Kidney epithelial cell (primary cell): ENCODE data around the gene HSPA6. TPM values are rescaled to one million over a fixed set of nuclear protein-coding genes. Genes with fewer than 3 reads are reported as not detected.
"Not testable (repeated sequence)": the region's sequence is repeated elsewhere in the genome, so short reads cannot be mapped to it uniquely, and the experiment has no call there.

Experiments
- DNase-seq: peaks from one replicate; pipeline ENCODE4 v3.0.0-alpha.2; 2010; ENCODE audit warnings: low read depth
- H3K27me3 ChIP-seq: 2 replicates; pipeline ENCODE4 v1.6.0; 2011; ENCODE audit warnings: low read length; ENCODE audit not compliant: control insufficient read depth, insufficient read depth
- H3K36me3 ChIP-seq: 2 replicates; pipeline ENCODE4 v1.5.1; 2011; ENCODE audit warnings: low read length; ENCODE audit not compliant: control insufficient read depth, insufficient read depth
- H3K4me3 ChIP-seq: 2 replicates; pipeline ENCODE4 v1.5.1; 2011; ENCODE audit warnings: low read depth, mild to moderate bottlenecking, control low read depth, low read length
- CTCF ChIP-seq: IDR thresholded peaks from 2 replicates; pipeline ENCODE4 v1.5.1; 2011; ENCODE audit warnings: mild to moderate bottlenecking, moderate library complexity, low read length, control low read depth, inconsistent platforms; ENCODE audit not compliant: insufficient read depth, poor library complexity, severe bottlenecking
- total RNA-seq: library from RNA; depleted of rRNA; stranded (reverse); fragments of >200 nt; gene quantifications from 2 replicates; pipeline ENCODE4 v1.2.3, GENCODE V29; 2015

HSPA6 gene
- total RNA-seq, 1 donor from 2014 or later = 0.84 TPM

- Histone ChIP-seq H3K4me3 (no peak overlapping the region), H3K36me3 (no peaks in the 10 kb centered on the region), H3K27me3 (peaks cover 5% of the 10 kb centered on the region)
- DNase-seq = no peak
- TF ChIP-seq CTCF = no peak
These were observed 17.8 kb upstream of the HSPA6 start for GRCh38 chr1:161506336-161507223.

- TF ChIP-seq CTCF = no peak
- H3K27me3 ChIP-seq = no peaks in the 10 kb centered on the region
- H3K4me3 ChIP-seq = no peak overlapping the region
- H3K36me3 ChIP-seq = no peaks in the 10 kb centered on the region
- no peak for DNase-seq
These were observed 13.9 kb upstream of the HSPA6 start for GRCh38 chr1:161510477-161510876.

- no peaks in the 10 kb centered on the region for H3K27me3 ChIP-seq
- no peak for DNase-seq
- H3K4me3 ChIP-seq = no peak overlapping the region
- no peak for TF ChIP-seq CTCF
- H3K36me3 ChIP-seq = no peaks in the 10 kb centered on the region
These were observed 13.2 kb upstream of the HSPA6 start for GRCh38 chr1:161511018-161511755.

GRCh38 chr1:161511756-161512060 is 12.6 kb upstream of the HSPA6 start:
- no peak for TF ChIP-seq CTCF
- no peaks in the 10 kb centered on the region for H3K36me3 ChIP-seq
- DNase-seq = no peak
- H3K27me3 ChIP-seq = no peaks in the 10 kb centered on the region
- H3K4me3 ChIP-seq = no peak overlapping the region

- not testable (repeated sequence) for DNase-seq, H3K36me3 ChIP-seq, H3K4me3 ChIP-seq, H3K27me3 ChIP-seq
These were observed 11.5 kb upstream of the HSPA6 start for GRCh38 chr1:161512636-161513447.

- H3K4me3 ChIP-seq, H3K27me3 ChIP-seq, DNase-seq, H3K36me3 ChIP-seq: not testable (repeated sequence)
These were observed 10.9 kb upstream of the HSPA6 start for GRCh38 chr1:161513448-161513780.

GRCh38 chr1:161513953-161514352 is 10.4 kb upstream of the HSPA6 start:
- H3K4me3 ChIP-seq, DNase-seq, H3K27me3 ChIP-seq, H3K36me3 ChIP-seq: not testable (repeated sequence)

GRCh38 chr1:161523041-161523816 is 1.1 kb upstream of the HSPA6 start:
- not testable (repeated sequence) for DNase-seq, H3K27me3 ChIP-seq, H3K4me3 ChIP-seq, H3K36me3 ChIP-seq

GRCh38 chr1:161524742-161525291 is 477 bp downstream of the HSPA6 start:
- DNase-seq, H3K27me3 ChIP-seq: not testable (repeated sequence)
- peak overlapping the region; percentile 29 for H3K4me3 ChIP-seq

More at GRCh38 chr1:161524742-161525291, 477 bp downstream of the HSPA6 start:
- H3K36me3 ChIP-seq = not testable (repeated sequence)
